PFSK-1 (cell line): Measurements from ENCODE around the gene HAGH.

Experiments
- FOXP2 ChIP-seq: optimal IDR thresholded peaks from 2 replicates; pipeline ENCODE3; 2011; ENCODE audit warnings: borderline replicate concordance, control low read depth, inconsistent platforms; ENCODE audit not compliant: insufficient read depth; ENCODE audit errors: extremely low read length, extremely low read depth
- POLR2AphosphoS5 ChIP-seq: IDR thresholded peaks from 2 replicates; pipeline ENCODE4 v1.6.1; 2012; ENCODE audit warnings: low read depth, mild to moderate bottlenecking, control low read depth, low read length, moderate library complexity
- SIN3A ChIP-seq: IDR thresholded peaks from 2 replicates; pipeline ENCODE4 v1.6.1; 2012; ENCODE audit warnings: mild to moderate bottlenecking, low read length, moderate library complexity, borderline replicate concordance; ENCODE audit not compliant: insufficient read depth
- TAF1 ChIP-seq: IDR thresholded peaks from 2 replicates; pipeline ENCODE4 v1.6.1; 2012; ENCODE audit warnings: low read length, control low read depth, borderline replicate concordance; ENCODE audit not compliant: insufficient read depth
- TF ChIP-seq, protein P1 (sequence below), 2 experiments: IDR thresholded peaks; 2 replicates each; pipeline versions ENCODE4 v1.6.1 to v1.8.0; 2011 to 2012; ENCODE audit warnings: low read depth in 2 of 2, low read length in 2 of 2, control low read depth in 1 of 2, inconsistent platforms in 1 of 2, mild to moderate bottlenecking in 1 of 2, moderate library complexity in 1 of 2; ENCODE audit not compliant: insufficient read depth in 1 of 2

HAGH gene

GRCh38 chr16:1818204-1818872, 8.3 kb downstream of the HAGH start:
- TF ChIP-seq FOXP2 (no peak), POLR2AphosphoS5 (no peak), SIN3A (no peak), TAF1 (no peak)
- TF ChIP-seq, protein P1, sequence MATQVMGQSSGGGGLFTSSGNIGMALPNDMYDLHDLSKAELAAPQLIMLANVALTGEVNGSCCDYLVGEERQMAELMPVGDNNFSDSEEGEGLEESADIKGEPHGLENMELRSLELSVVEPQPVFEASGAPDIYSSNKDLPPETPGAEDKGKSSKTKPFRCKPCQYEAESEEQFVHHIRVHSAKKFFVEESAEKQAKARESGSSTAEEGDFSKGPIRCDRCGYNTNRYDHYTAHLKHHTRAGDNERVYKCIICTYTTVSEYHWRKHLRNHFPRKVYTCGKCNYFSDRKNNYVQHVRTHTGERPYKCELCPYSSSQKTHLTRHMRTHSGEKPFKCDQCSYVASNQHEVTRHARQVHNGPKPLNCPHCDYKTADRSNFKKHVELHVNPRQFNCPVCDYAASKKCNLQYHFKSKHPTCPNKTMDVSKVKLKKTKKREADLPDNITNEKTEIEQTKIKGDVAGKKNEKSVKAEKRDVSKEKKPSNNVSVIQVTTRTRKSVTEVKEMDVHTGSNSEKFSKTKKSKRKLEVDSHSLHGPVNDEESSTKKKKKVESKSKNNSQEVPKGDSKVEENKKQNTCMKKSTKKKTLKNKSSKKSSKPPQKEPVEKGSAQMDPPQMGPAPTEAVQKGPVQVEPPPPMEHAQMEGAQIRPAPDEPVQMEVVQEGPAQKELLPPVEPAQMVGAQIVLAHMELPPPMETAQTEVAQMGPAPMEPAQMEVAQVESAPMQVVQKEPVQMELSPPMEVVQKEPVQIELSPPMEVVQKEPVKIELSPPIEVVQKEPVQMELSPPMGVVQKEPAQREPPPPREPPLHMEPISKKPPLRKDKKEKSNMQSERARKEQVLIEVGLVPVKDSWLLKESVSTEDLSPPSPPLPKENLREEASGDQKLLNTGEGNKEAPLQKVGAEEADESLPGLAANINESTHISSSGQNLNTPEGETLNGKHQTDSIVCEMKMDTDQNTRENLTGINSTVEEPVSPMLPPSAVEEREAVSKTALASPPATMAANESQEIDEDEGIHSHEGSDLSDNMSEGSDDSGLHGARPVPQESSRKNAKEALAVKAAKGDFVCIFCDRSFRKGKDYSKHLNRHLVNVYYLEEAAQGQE (IDR thresholded peaks at IDR 0.05; ENCODE audit: insufficient read depth in 1 of 2, low read depth in 2 of 2, low read length in 2 of 2) = no peak

- TF ChIP-seq SIN3A (no peak), POLR2AphosphoS5 (no peak), FOXP2 (no peak), TAF1 (no peak)
- TF ChIP-seq, protein P1 (IDR thresholded peaks at IDR 0.05; ENCODE audit: insufficient read depth in 1 of 2, low read depth in 2 of 2, low read length in 2 of 2) = no peak
Measured at GRCh38 chr16:1817716-1818115, 8.9 kb downstream of the HAGH start.

DNA sequence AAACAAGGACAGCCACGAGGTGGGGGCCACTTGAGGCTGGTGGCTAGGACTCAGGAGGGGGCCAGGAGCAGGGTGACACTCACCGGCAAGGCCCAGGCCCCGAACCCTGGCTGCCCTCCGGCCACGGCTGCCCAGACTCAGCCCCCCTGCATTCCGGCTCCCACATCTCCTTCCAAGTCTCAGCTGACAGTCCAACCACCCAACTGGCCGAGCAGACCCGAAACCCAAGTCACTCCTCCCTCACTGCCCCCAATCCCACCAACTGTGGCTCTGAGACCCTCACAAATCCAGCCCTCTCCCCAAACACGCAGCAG, 9.4 kb downstream of the HAGH start:
- TF ChIP-seq POLR2AphosphoS5 = no peak
- TF ChIP-seq, protein P1 (IDR thresholded peaks at IDR 0.05; ENCODE audit: insufficient read depth in 1 of 2, low read depth in 2 of 2, low read length in 2 of 2) = no peak
- TF ChIP-seq TAF1 = no peak
- no peak for TF ChIP-seq FOXP2
- TF ChIP-seq SIN3A = no peak

- no peak for TF ChIP-seq SIN3A
- no peak for TF ChIP-seq TAF1
- TF ChIP-seq FOXP2 = no peak
- no peak for TF ChIP-seq POLR2AphosphoS5
- TF ChIP-seq, protein P1 (IDR thresholded peaks at IDR 0.05; ENCODE audit: insufficient read depth in 1 of 2, low read depth in 2 of 2, low read length in 2 of 2) = no peak
Measured at GRCh38 chr16:1816396-1817275, 10.0 kb downstream of the HAGH start.
